ENCODE results near the gene DDX17.

Gene DDX17

GRCh38 chr22:38513063-38513462 lies 7.0 kb upstream of the DDX17 start:
- H3K27me3 ChIP-seq (ENCODE audit: insufficient read depth, low read length): no peaks in the 10 kb centered on the region
- H3K4me3 ChIP-seq (ENCODE audit: low read depth, low read length): no peak overlapping the region
- no peak overlapping the region for H3K27ac ChIP-seq (ENCODE audit: low read depth, low read length)
- no peaks in the 10 kb centered on the region for H3K79me2 ChIP-seq (ENCODE audit: control insufficient read depth, insufficient read depth, low read length, unreplicated experiment)
- no peaks in the 10 kb centered on the region for H3K36me3 ChIP-seq (ENCODE audit: insufficient read depth, low read length)
- H2AFZ ChIP-seq (ENCODE audit: low read length, unreplicated experiment): no peak overlapping the region
- no peaks in the 10 kb centered on the region for H3K4me1 ChIP-seq (ENCODE audit: control insufficient read depth, insufficient read depth, low read length, unreplicated experiment)

GRCh38 chr22:38510416-38510970 lies 4.4 kb upstream of the DDX17 start:
- Histone ChIP-seq H3K4me1 (ENCODE audit: control insufficient read depth, insufficient read depth, low read length, unreplicated experiment) (peaks cover 4% of the 10 kb centered on the region), H3K36me3 (ENCODE audit: insufficient read depth, low read length) (no peaks in the 10 kb centered on the region), H3K4me3 (ENCODE audit: low read depth, low read length) (no peak overlapping the region), H2AFZ (ENCODE audit: low read length, unreplicated experiment) (no peak overlapping the region), H3K79me2 (ENCODE audit: control insufficient read depth, insufficient read depth, low read length, unreplicated experiment) (peaks cover 6% of the 10 kb centered on the region), H3K27ac (ENCODE audit: low read depth, low read length) (no peak overlapping the region), H3K27me3 (ENCODE audit: insufficient read depth, low read length) (no peaks in the 10 kb centered on the region)

GRCh38 chr22:38505541-38506117 lies 482 bp downstream of the DDX17 start:
- Histone ChIP-seq H3K27ac (ENCODE audit: low read depth, low read length) (peak overlapping the region; percentile 98), H2AFZ (ENCODE audit: low read length, unreplicated experiment) (peak overlapping the region; percentile 22), H3K79me2 (ENCODE audit: control insufficient read depth, insufficient read depth, low read length, unreplicated experiment) (peaks cover 53% of the 10 kb centered on the region), H3K4me1 (ENCODE audit: control insufficient read depth, insufficient read depth, low read length, unreplicated experiment) (peaks cover 18% of the 10 kb centered on the region), H3K27me3 (ENCODE audit: insufficient read depth, low read length) (no peaks in the 10 kb centered on the region), H3K36me3 (ENCODE audit: insufficient read depth, low read length) (peaks cover 21% of the 10 kb centered on the region; the same call in 1 of the 2 replicates), H3K4me3 (ENCODE audit: low read depth, low read length) (peak overlapping the region; percentile 99)

GRCh38 chr22:38504731-38505540 lies 1.2 kb downstream of the DDX17 start:
- Histone ChIP-seq H3K4me3 (ENCODE audit: low read depth, low read length) (peak overlapping the region; percentile 99), H3K36me3 (ENCODE audit: insufficient read depth, low read length) (peaks cover 21% of the 10 kb centered on the region; the same call in 1 of the 2 replicates), H2AFZ (ENCODE audit: low read length, unreplicated experiment) (no peak overlapping the region), H3K27ac (ENCODE audit: low read depth, low read length) (peak overlapping the region; percentile 98), H3K27me3 (ENCODE audit: insufficient read depth, low read length) (no peaks in the 10 kb centered on the region), H3K4me1 (ENCODE audit: control insufficient read depth, insufficient read depth, low read length, unreplicated experiment) (peaks cover 18% of the 10 kb centered on the region), H3K79me2 (ENCODE audit: control insufficient read depth, insufficient read depth, low read length, unreplicated experiment) (peaks cover 57% of the 10 kb centered on the region)

- peak overlapping the region; percentile 19; the same call in 1 of the 2 replicates for H3K27ac ChIP-seq (ENCODE audit: low read depth, low read length)
- peaks cover 18% of the 10 kb centered on the region for H3K4me1 ChIP-seq (ENCODE audit: control insufficient read depth, insufficient read depth, low read length, unreplicated experiment)
- H3K36me3 ChIP-seq (ENCODE audit: insufficient read depth, low read length): peaks cover 33% of the 10 kb centered on the region
- H3K79me2 ChIP-seq (ENCODE audit: control insufficient read depth, insufficient read depth, low read length, unreplicated experiment): peaks cover 73% of the 10 kb centered on the region
- no peak overlapping the region for H2AFZ ChIP-seq (ENCODE audit: low read length, unreplicated experiment)
- H3K4me3 ChIP-seq (ENCODE audit: low read depth, low read length): peak overlapping the region; percentile 99
- no peaks in the 10 kb centered on the region for H3K27me3 ChIP-seq (ENCODE audit: insufficient read depth, low read length)
These were observed 3.1 kb downstream of the DDX17 start for GRCh38 chr22:38503021-38503420.

- Histone ChIP-seq H3K4me3 (ENCODE audit: low read depth, low read length) (peak overlapping the region; percentile 99), H3K27me3 (ENCODE audit: insufficient read depth, low read length) (no peaks in the 10 kb centered on the region), H3K4me1 (ENCODE audit: control insufficient read depth, insufficient read depth, low read length, unreplicated experiment) (peaks cover 18% of the 10 kb centered on the region), H3K27ac (ENCODE audit: low read depth, low read length) (no peak overlapping the region), H2AFZ (ENCODE audit: low read length, unreplicated experiment) (no peak overlapping the region), H3K79me2 (ENCODE audit: control insufficient read depth, insufficient read depth, low read length, unreplicated experiment) (peaks cover 78% of the 10 kb centered on the region), H3K36me3 (ENCODE audit: insufficient read depth, low read length) (peaks cover 38% of the 10 kb centered on the region)
These were observed 4.1 kb downstream of the DDX17 start for GRCh38 chr22:38501797-38502672.

- Histone ChIP-seq H3K4me3 (ENCODE audit: low read depth, low read length) (no peak overlapping the region), H3K27ac (ENCODE audit: low read depth, low read length) (no peak overlapping the region), H2AFZ (ENCODE audit: low read length, unreplicated experiment) (no peak overlapping the region), H3K79me2 (ENCODE audit: control insufficient read depth, insufficient read depth, low read length, unreplicated experiment) (peaks cover 73% of the 10 kb centered on the region), H3K36me3 (ENCODE audit: insufficient read depth, low read length) (peaks cover 54% of the 10 kb centered on the region), H3K4me1 (ENCODE audit: control insufficient read depth, insufficient read depth, low read length, unreplicated experiment) (peaks cover 47% of the 10 kb centered on the region), H3K27me3 (ENCODE audit: insufficient read depth, low read length) (no peaks in the 10 kb centered on the region)
These were observed 8.2 kb downstream of the DDX17 start for GRCh38 chr22:38497869-38498268.

- Histone ChIP-seq H2AFZ (ENCODE audit: low read length, unreplicated experiment) (no peak overlapping the region), H3K79me2 (ENCODE audit: control insufficient read depth, insufficient read depth, low read length, unreplicated experiment) (peaks cover 56% of the 10 kb centered on the region), H3K27ac (ENCODE audit: low read depth, low read length) (peak overlapping the region; percentile 81), H3K4me3 (ENCODE audit: low read depth, low read length) (no peak overlapping the region), H3K4me1 (ENCODE audit: control insufficient read depth, insufficient read depth, low read length, unreplicated experiment) (peaks cover 55% of the 10 kb centered on the region), H3K36me3 (ENCODE audit: insufficient read depth, low read length) (peaks cover 61% of the 10 kb centered on the region), H3K27me3 (ENCODE audit: insufficient read depth, low read length) (no peaks in the 10 kb centered on the region)
These were observed 11.2 kb downstream of the DDX17 start for GRCh38 chr22:38494939-38495338.

- H2AFZ ChIP-seq (ENCODE audit: low read length, unreplicated experiment): no peak overlapping the region
- H3K4me3 ChIP-seq (ENCODE audit: low read depth, low read length): peak overlapping the region; percentile 9; the same call in 1 of the 2 replicates
- peaks cover 58% of the 10 kb centered on the region for H3K79me2 ChIP-seq (ENCODE audit: control insufficient read depth, insufficient read depth, low read length, unreplicated experiment)
- peaks cover 63% of the 10 kb centered on the region for H3K36me3 ChIP-seq (ENCODE audit: insufficient read depth, low read length)
- peak overlapping the region; percentile 81 for H3K27ac ChIP-seq (ENCODE audit: low read depth, low read length)
- peaks cover 55% of the 10 kb centered on the region for H3K4me1 ChIP-seq (ENCODE audit: control insufficient read depth, insufficient read depth, low read length, unreplicated experiment)
- H3K27me3 ChIP-seq (ENCODE audit: insufficient read depth, low read length): no peaks in the 10 kb centered on the region
These were observed 11.6 kb downstream of the DDX17 start for GRCh38 chr22:38494498-38494897.

- Histone ChIP-seq H3K27me3 (ENCODE audit: insufficient read depth, low read length) (no peaks in the 10 kb centered on the region), H3K79me2 (ENCODE audit: control insufficient read depth, insufficient read depth, low read length, unreplicated experiment) (peaks cover 40% of the 10 kb centered on the region), H3K36me3 (ENCODE audit: insufficient read depth, low read length) (peaks cover 59% of the 10 kb centered on the region), H3K27ac (ENCODE audit: low read depth, low read length) (peak overlapping the region; percentile 38; the same call in 1 of the 2 replicates), H3K4me1 (ENCODE audit: control insufficient read depth, insufficient read depth, low read length, unreplicated experiment) (peaks cover 55% of the 10 kb centered on the region), H2AFZ (ENCODE audit: low read length, unreplicated experiment) (no peak overlapping the region), H3K4me3 (ENCODE audit: low read depth, low read length) (no peak overlapping the region)
These were observed 14.3 kb downstream of the DDX17 start for GRCh38 chr22:38491707-38492348.
